Stimulated activated CD8-positive, alpha-beta memory T cell treated with anti-CD3 and anti-CD28 coated beads, Interleukin-7, amount 100 ng/mL, for 48 hours (primary cell): ENCODE data around the gene TCF12.
"Not testable (repeated sequence)": the region's sequence is repeated elsewhere in the genome, so short reads cannot be mapped to it uniquely, and the experiment has no call there.

Experiments used
- DNase-seq, 2 donors: peaks; one replicate each; pipeline ENCODE4 v3.0.0-alpha.2; 2020; ENCODE audit warnings: low read depth in 1 of 2; ENCODE audit errors: extremely low read depth in 1 of 2

Gene TCF12

GRCh38 chr15:56972426-56972825 is 54.0 kb downstream of the TCF12 start:
- no peak for DNase-seq

GRCh38 chr15:56973463-56973862 is 55.0 kb downstream of the TCF12 start:
- no peak for DNase-seq

- no peak for DNase-seq
These were observed 58.8 kb downstream of the TCF12 start for GRCh38 chr15:56977232-56977631.

GRCh38 chr15:56978898-56979662 is 60.6 kb downstream of the TCF12 start:
- no peak for DNase-seq

- no peak for DNase-seq
These were observed 62.0 kb downstream of the TCF12 start for GRCh38 chr15:56980473-56980872.

GRCh38 chr15:56981160-56981559 is 62.7 kb downstream of the TCF12 start:
- DNase-seq: no peak

GRCh38 chr15:56982987-56983386 is 64.5 kb downstream of the TCF12 start:
- no peak for DNase-seq

- no peak for DNase-seq
These were observed 66.4 kb downstream of the TCF12 start for GRCh38 chr15:56984681-56985481.

- no peak for DNase-seq
These were observed 67.4 kb downstream of the TCF12 start for GRCh38 chr15:56985856-56986255.

- DNase-seq: no peak
These were observed 68.8 kb downstream of the TCF12 start for GRCh38 chr15:56987286-56987685.

- DNase-seq: no peak
These were observed 69.8 kb downstream of the TCF12 start for GRCh38 chr15:56988219-56988618.

- no peak for DNase-seq
These were observed 71.0 kb downstream of the TCF12 start for GRCh38 chr15:56989411-56989924.

GRCh38 chr15:56991017-56991416 is 72.6 kb downstream of the TCF12 start:
- no peak for DNase-seq

GRCh38 chr15:56992725-56993124 is 74.3 kb downstream of the TCF12 start:
- no peak for DNase-seq

GRCh38 chr15:56994280-56994679 is 75.8 kb downstream of the TCF12 start:
- no peak for DNase-seq

- no peak for DNase-seq
These were observed 77.6 kb downstream of the TCF12 start for GRCh38 chr15:56996093-56996492.

- no peak for DNase-seq
These were observed 78.5 kb downstream of the TCF12 start for GRCh38 chr15:56996746-56997470.

GRCh38 chr15:57003418-57003817 is 85.0 kb downstream of the TCF12 start:
- no peak for DNase-seq

- DNase-seq: no peak
These were observed 86.8 kb downstream of the TCF12 start for GRCh38 chr15:57005244-57005643.

- not testable (repeated sequence) for DNase-seq
These were observed 89.4 kb downstream of the TCF12 start for GRCh38 chr15:57007797-57008196.

GRCh38 chr15:57010724-57011123 is 92.3 kb downstream of the TCF12 start:
- DNase-seq: no peak
